OCI-LY1 (cell line): ENCODE data around the gene SMYD3.

Experiments
- EZH2 ChIP-seq: fragments of 200-600 bp; sonication (generic), shearing (Covaris generic); IDR thresholded peaks from 2 replicates; pipeline ENCODE4 v1.8.0; 2017; ENCODE audit warnings: borderline replicate concordance, mixed run types, mild to moderate bottlenecking, antibody characterized with exemption, low read length, moderate library complexity, mixed read lengths
- TF ChIP-seq, protein P1 (sequence below): fragments of 200-600 bp; sonication (generic), shearing (Covaris generic); IDR thresholded peaks from 2 replicates; pipeline ENCODE4 v1.5.1; 2017; ENCODE audit warnings: mild to moderate bottlenecking, antibody characterized with exemption, low read length, moderate library complexity, mixed read lengths

DNA sequence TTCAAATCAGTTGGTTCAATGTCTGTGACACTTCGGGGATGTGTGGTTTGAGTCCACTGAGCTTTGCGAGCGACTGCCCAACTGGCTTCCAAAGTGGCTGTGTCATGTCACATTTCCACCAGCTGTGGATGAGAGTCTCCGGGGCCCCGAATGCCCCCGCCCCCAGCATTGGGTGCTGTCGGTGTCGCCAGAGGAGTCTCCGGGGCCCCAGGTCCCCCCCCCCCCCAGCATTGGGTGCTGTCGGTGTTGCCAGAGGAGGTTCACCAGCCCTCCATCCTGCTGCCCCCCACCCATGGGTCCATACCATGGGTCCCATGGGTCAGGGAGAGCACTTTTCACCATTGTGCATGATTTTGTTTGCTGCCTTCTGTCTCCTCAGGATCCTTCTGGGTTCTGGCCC lies 9.0 kb upstream of the SMYD3 start:
- TF ChIP-seq, protein P1, sequence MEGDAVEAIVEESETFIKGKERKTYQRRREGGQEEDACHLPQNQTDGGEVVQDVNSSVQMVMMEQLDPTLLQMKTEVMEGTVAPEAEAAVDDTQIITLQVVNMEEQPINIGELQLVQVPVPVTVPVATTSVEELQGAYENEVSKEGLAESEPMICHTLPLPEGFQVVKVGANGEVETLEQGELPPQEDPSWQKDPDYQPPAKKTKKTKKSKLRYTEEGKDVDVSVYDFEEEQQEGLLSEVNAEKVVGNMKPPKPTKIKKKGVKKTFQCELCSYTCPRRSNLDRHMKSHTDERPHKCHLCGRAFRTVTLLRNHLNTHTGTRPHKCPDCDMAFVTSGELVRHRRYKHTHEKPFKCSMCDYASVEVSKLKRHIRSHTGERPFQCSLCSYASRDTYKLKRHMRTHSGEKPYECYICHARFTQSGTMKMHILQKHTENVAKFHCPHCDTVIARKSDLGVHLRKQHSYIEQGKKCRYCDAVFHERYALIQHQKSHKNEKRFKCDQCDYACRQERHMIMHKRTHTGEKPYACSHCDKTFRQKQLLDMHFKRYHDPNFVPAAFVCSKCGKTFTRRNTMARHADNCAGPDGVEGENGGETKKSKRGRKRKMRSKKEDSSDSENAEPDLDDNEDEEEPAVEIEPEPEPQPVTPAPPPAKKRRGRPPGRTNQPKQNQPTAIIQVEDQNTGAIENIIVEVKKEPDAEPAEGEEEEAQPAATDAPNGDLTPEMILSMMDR = no peak
- no peak for TF ChIP-seq EZH2
